HG03045 (cell line): Measurements from ENCODE around the gene IDH3B.

Source experiments
- ATAC-seq: cut with Tn5 transposase; IDR thresholded peaks from one replicate; pipeline ENCODE4 v1.9.1; 2021; ENCODE audit warnings: mild to moderate bottlenecking, moderate library complexity; ENCODE audit not compliant: unreplicated experiment

The IDH3B gene

DNA sequence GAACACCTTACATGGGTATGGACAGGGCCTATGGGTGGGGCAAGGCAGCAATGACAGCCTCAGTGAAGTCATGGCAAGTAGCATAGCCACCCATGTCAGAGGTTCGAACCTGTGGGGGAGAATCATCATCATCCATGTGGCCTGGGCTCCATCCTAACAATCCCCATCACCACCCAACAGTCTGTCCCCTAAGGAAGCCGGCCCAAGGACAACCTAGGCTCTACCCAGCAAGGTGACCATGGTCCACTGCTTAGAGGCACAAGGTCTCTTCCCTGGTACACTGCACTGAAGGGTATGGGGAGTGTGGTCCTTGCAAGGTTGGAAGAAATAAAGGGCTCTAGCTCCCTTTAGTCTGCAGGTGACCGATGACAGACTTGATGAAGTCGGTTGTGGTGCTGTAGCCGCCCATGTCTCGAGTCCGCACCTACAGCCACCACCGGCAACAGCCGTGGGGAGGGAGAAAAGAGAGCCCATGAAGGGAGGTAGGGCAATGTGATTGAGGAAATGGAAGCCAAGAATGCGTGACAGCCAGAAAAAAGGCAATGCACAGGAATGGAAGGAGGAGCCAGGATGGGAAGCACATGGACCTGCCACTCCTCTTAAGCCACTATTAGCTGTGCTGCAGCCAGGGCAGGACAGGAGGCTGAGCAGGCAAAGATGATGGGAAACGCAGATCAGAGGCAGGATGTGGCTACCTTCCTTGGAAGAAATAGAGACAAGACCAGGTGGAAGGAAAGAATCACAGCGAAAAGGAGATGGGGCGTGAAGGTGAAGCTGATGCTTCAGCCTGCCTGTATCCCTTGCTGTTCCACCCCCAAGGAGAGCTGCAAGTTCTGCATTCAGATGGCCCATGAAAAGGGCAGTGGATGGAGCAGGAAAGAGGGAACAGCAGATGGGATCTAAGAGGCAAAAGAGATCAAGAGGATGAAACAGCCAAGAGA, 5.3 kb downstream of the IDH3B start:
- ATAC-seq = no peak

DNA sequence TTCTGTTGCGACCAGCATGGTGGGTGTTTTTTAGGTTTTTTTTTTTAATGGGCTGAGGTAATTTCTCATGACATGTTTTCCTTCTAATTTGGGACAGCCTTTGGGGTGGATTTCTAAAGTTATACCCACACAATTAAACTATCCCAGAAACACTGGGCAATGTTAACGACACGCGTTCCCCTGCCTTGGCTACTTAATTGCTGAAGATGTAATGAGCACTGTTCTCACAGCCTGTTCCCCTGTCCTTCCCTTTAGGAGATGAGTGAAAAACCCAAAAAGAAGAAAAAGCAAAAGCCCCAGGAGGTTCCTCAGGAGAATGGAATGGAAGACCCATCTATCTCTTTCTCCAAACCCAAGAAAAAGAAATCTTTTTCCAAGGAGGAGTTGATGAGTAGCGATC, 6.3 kb downstream of the IDH3B start:
- no peak for ATAC-seq

DNA sequence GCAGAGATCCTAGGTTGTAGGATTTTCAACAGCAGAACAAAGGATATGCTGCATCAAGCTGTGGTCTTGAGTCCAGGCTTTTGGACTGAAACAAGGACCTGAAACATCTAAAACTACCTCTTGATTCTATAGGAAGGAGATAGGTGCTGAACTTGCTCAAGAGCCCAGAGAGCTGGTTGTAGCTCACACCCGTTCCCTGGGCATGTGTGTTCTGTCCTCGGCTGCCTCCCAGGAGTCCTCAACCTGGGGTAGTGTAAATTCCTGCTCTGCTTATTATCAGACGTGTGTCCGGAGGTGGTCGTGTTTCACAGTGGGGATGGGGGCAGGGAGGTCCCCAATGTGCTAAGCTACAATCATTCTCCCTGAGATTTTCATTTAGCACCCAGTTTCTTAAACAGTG, 6.8 kb downstream of the IDH3B start:
- no peak for ATAC-seq

DNA sequence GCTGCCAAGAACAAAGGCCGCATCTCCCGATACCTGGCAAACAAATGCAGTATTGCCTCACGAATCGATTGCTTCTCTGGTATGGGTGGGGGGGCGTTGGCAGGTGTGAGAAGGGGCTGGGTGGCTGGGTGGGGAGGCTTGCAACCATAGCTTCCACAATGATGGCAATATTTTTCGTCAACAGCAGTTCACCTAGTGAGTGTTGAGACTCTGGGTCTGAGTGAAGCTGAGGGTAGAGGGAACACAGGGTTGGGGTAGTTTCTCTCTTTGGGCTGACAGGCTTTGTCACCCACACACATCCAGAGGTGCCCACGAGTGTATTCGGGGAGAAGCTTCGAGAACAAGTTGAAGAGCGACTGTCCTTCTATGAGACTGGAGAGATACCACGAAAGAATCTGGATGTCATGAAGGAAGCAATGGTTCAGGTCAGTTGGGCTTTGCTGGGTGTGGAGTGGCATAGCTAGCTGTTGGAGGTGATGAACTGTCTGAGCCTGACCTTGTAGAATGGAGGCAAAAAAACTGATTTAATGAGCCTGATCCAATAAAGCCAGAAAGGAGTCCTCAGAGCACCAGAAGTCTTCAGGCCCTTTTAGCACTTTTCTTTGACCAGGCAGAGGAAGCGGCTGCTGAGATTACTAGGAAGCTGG, 7.4 kb downstream of the IDH3B start:
- ATAC-seq = no peak

DNA sequence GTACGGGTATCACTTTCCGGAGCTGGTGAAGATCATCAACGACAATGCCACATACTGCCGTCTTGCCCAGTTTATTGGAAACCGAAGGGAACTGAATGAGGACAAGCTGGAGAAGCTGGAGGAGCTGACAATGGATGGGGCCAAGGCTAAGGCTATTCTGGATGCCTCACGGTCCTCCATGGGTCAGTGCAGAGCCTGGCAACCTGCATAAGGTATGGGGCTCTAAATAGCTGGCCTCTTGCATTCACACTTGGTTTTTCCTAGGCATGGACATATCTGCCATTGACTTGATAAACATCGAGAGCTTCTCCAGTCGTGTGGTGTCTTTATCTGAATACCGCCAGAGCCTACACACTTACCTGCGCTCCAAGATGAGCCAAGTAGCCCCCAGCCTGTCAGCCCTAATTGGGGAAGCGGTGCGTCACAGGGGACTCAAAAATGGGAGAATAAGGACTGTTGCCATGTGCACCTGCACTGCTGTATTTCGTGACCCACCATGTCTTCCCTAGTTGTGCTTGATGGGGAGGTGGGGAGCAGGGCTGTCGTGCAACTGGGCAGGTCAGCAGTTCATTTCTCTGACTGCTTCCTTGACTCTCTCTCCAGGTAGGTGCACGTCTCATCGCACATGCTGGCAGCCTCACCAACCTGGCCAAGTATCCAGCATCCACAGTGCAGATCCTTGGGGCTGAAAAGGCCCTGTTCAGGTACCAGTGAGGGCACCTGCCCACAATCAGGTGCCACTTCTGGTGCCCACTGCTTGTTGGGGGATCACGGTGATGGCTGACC, 8.5 kb downstream of the IDH3B start:
- ATAC-seq = no peak

DNA sequence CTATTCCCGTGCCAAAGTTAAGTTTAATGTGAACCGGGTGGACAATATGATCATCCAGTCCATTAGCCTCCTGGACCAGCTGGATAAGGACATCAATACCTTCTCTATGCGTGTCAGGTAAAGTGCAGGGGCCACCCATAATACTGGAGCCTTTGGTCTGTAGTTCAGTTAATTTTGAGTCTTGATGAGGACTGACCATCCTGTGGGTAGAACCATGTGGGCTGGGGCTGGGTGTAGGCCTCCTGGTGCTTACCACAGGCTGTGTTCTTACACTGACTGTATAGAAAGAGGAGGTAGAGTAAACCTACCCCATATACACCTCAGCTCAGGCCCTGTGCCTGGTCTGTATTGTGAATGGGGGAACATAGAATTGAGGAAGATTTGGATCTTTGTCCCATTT, 9.2 kb downstream of the IDH3B start:
- ATAC-seq = no peak

DNA sequence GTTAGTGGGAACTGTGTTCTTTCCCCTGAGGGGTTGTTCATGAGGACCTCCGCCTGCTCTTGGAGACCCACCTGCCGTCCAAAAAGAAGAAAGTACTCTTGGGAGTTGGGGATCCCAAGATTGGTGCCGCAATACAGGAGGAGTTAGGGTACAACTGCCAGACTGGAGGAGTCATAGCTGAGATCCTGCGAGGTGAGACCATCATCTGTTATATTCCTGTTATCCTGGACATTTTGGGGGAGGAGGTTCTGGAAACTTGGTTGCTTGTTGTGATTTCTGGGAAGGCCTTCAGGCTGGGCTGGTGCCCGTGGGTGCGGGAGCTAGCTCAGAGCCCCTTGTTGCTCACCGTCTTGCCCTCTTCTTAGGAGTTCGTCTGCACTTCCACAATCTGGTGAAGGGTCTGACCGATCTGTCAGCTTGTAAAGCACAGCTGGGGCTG, 9.6 kb downstream of the IDH3B start:
- ATAC-seq = no peak

DNA sequence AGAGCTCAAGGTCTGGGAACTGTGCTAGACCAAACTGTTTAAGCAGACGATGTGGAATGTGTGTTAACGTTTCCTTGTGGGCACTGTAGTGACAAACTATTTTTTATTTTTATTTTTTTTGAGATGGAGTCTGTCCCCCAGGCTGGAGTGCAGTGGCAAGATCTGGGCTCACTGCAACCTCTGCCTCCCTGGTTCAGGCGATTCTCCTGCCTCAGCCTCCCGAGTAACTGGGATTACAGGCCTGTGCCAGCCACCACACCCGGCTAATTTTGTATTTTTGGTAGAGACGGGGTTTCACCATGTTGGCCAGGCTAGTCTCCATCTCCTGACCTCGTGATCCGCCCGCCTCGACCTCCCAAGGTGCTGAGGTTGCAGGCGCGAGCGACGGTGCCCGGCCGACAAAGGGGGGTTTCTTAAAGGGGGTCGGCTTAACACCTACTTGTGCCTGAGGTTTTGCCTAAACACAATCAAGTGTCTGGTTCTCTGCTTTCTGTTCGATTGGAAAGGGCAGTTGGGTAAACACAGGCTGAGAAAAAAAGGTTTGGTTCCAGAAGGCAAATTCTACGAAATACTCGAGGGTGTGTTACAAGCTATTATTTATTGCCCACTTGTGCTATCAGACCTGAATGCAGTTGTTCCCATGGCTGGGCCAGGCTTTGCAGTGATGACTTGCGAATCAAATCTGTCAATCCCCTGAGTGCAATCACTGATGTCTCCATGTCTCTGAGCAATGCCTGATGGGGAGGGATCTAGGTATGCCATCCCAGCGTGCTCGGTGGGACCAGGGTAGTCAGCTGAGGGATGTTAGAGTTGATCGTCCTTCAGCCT, 10.2 kb downstream of the IDH3B start:
- ATAC-seq = no peak

DNA sequence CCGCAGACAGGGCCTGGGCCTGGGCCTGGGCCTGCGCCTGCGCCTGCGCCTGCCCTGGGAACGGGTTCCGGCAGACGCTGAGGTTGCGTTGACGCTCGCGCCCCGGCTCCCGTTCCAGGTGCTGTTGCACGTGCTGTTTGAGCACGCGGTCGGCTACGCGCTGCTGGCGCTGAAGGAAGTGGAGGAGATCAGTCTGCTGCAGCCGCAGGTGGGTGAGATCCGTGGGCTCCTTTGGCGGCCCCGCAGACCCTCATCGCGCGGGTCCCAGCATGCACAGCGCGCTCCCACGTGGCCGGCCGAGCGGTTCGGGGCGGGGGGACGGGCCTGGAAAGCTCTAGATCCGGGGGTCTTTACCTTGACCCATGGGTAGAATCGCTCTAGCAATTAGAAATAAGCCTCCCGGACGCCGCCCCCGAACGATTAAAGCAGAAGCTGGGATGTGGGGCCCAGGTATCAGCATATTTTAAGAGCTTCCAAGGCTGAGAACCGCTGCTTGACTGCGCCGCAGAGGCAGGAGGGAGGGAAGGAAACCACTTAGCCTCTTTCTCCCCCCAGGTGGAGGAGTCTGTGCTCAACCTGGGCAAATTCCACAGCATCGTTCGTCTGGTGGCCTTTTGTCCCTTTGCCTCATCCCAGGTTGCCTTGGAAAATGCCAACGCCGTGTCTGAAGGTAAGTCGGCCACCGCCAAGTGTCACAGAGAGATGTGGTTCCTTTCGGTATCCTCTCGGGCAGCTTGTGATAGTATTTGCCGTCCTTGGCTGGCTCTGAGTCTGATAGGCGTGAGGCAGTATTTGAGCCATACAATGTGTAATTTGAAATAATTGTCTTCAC, 11.1 kb downstream of the IDH3B start:
- ATAC-seq = peak; percentile 47

DNA sequence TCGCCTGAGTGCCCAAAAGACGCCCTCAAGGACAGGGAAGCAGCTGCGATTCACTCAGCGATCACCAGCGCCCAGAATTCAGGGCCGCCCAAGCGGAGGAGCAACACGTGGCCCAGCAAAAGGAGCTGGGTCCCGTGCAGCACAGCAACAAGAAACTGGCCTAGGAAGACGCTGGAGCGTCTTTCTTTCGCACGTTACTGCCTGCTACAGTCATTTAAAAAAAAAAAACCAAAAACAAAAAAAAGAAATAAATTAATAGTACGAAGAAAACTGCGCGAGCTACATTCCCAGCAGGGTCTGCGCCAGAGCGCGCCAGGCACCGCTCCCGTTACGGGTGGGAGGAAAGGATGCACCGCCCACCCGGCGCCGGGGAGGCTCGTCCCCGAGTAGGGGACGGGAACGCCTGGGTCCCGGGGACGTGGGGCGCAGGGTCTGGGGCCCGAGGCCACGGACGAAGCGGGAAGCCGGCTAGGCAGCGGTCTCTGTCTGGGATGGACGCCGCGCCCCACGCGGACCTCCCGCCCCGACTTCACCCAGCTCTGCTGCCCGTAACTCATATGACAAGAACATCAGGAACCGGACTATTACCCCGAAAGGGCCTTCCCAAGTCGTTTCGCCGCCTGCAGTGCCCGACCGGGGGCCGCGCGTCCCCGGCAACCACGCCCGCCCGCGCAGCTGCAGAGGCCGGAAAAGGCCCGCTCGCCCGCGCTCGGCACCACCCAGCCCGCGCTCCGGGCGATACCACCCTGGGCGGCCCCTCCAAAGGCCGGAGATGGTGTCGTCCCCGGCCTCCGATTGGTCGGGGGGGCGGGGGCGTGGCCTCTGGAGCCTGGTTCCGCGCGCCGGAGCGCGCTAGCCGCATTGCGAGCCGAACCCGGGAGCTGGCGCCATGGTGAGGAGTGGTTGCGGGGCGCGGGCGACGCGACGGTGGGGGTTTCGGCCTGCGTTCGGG, 12.0 kb downstream of the IDH3B start, which contains the start of gene NOP56:
Gene NOP56, plus strand, starts transcription at position 861 of the 952 bp plus-strand sequence. Its CDS starts 29 bp downstream, at position 890.
- ATAC-seq = peak; percentile 88

DNA sequence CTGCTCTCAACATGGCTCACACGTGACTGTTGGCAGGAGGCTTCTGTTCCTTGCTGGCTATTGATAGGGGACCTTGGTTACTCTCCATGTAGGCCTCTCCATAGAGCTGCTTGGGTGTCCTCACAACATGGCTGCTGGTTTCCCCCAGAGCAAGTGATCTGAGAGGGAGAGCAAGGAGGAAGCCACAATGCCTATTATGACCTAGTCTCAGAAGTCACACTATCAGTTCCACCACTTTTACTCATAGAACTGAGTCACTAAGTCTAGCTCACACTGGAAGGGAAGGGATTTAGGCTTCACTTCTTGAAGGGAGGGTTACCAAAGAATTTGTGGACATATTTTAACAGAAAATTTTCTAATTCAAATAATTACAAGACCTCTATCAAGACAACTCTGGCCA, 20.3 kb downstream of the IDH3B start:
- no peak for ATAC-seq

DNA sequence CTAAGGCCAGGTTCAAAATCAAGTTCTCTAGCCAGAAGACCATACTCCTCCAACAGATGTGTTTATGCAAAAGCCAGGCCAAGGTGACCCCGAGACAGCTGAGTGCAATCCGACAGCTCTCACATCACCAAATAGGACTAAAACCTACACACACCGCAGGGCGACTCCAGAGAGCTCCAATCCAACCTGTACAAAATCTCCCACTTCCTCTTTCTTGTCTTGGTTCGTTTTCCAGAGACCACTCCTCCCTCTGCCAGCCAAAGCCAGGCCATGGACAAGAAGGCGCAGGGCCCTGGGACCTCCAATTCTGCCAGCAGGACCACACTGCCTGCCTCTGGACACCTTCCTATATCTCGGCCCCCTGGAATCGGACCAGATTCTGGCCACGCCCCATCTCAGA, 23.1 kb downstream of the IDH3B start:
- ATAC-seq = no peak

DNA sequence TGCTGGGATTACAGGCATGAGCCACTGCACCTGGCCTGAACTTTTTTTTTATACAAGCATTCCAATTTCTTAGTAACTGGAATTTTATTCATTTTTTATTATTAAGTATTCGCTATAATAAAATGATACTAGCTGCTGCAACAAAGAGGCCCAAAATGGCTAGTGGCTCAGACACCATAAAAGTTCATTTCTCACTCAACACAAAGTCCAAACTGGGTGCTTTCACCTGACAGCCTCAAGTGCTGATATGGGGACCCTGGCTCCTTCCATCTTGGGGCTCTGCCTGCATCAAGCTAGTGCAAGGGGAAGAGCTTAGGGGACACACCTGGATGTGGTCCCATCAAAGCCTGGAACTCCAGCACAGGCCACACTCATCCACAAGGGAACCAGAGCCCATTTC, 23.8 kb downstream of the IDH3B start:
- ATAC-seq = no peak

DNA sequence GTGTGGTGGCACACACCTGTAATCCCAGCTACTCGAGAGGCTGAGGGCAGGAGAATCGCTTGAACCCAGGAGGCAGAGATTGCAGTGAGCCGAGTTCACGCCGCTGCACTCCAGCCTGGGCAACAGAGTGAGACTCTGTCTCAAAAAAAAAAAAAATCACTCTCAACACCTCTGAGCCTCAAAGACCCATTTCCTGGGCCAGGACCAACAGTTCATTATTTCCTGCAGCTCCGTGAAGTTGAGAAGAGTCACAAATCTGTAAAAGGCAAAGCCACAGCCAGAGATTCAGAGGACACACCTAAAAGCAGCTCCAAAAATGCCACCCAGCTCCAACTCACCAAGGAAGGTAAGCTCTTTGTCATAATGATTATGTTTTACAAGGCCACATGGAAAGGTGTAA, 26.8 kb downstream of the IDH3B start:
- no peak for ATAC-seq

DNA sequence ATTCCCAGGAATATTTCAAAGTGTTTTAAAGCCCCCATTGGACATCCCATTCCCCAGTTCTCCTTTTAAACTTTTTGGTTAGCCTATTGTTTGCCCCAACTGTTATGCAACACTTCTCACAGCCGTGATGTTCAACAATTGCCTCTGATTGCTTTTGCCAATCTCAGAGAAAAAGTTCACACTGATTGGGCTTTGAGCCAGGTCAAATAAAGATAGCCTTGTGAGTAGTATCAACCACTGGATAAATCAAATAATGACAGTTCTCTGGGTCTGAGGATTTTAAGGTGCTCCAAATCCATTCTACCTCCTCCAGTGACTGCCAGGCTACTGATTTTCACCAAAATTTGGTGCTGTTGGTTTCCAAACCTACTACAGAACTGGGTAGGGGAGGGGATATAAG, 30.6 kb downstream of the IDH3B start:
- ATAC-seq = no peak

DNA sequence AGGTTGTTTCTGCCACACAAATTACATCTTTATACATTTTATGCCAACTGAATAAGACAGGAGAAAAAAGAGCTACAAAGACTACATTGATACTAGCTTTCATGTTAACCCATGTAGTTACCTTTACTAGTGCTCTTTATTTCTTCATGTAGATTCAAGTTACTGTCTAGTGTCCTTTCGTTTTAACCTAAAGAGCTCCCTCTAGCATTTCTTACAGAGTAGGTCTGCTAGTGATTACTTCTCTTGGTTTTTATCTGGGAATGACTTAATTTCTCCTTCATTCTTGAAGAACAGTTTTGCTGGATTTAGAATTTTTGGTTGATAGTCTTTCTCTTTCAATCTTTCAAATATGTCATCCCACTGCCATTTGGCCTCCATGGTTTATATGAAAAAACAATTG, 32.8 kb downstream of the IDH3B start:
- no peak for ATAC-seq

DNA sequence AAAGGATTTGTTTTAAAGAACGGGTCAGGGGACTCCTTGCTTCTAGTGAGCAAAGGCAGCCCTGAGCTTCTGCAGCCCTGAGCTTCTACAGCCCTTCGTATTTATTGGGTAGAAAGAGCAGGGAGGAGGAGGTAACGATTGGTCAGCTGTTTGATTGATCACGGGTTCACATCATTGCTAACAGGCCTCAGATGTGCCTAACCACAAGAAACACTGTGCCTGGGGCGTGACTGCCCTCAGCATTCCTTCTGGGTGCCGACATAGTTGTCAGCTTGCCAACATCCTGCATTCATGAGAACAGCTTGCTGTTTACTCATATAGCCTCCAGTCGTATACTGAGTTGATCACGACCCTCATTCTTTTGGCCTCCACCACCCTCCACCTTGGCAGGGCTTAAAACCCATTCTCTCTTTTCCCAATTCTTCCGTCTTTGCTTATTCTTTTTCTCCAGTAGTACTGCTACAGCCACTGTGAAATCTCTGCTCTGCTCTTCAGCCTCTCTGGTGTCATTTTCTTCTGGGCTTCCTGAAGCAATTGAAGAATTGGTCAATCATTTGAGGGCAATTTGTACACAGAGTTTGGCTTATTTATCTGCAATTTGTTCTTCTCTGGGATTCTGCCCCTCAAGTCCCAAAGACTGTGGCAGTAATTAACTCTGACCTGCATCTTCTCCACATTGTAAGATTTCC, 37.0 kb downstream of the IDH3B start:
- no peak for ATAC-seq

DNA sequence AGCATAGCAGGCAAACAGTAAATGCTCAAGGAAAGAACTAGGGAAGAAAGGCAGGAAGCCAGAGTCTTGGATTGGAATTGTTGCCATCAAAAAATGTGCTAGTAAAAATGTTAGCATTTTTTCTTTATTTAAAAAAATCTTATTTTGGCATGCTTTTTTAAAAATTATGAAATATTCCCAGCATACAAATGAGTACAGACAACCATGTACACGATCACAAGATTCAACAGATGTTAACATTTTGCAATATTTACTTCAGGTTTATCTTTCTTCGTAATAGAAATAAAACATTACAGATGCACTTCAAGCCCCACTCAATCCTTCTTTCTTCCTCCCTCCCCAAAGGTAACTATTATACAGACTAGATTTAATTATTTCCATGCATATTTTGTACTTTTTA, 39.0 kb downstream of the IDH3B start:
- ATAC-seq = no peak
